NCI-H187 (cell line): Measurements from ENCODE around the gene NDFIP1.

ENCODE experiments used
- DNase-seq, 2 experiments: peaks; one replicate each; lab custom pipeline; 2025; lab: John Stamatoyannopoulos, UW

Gene NDFIP1

GRCh38 chr5:142189813-142190212 lies 81.2 kb downstream of the NDFIP1 start:
- no peak for DNase-seq

DNA sequence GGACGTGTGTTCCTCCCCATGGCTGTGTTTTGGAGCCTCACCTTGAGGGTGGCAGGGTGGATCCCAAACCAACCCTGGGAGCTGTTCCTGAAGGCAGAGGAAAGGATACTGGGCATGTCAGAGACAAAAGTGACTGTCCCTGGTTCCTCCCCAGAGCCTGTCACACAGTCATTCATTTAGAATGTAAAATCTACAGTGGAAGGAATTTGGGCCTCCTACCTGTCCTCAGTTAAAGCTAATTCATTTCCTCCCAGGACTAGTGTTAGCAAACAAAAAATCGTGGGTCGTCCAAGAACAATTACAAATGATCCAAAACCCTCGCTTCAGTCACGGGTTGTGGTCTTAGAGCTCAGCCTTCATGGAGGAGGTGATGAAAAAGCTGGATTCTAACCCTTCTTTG lies 83.2 kb downstream of the NDFIP1 start:
- no peak for DNase-seq

DNA sequence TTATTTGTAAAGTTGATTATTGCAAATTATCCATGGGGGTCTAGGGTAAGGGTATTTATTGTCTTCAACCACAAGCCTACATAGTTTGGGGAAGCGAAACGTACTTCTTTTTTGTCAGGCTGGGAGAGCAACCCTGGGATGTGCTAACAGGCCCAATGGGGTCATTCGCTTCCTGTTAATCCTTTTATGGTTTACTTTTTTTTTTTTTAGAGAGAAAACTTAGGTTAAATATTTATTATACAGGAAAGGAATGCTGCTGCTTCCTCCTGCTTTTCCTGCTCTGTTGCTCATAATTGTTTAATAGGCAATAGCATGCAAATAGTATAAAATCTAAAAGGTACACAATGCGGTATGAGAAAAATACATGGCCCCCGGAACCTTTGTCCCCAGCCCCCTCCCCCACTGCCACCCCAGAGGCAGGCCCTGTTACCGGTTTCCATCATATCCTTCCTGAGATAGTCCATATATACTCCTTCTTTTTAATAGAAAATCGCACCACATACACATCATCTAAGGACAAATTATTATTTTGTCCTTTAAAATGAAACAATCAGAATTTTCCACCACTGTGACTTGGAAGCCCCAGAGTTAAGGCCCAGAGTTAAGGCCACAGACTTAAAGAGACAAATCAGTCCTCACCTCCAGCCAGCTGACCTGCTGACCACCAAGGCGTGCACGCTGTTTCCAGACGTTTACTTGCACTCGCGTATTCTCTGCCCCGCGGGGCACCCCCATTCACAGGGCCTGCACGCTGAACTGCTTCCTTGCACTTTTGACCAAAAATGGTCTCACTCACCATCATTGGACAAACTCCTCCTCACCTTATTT lies 83.9 kb downstream of the NDFIP1 start:
- DNase-seq, result no peak

GRCh38 chr5:142193114-142193428 lies 84.5 kb downstream of the NDFIP1 start:
- DNase-seq, result no peak

DNA sequence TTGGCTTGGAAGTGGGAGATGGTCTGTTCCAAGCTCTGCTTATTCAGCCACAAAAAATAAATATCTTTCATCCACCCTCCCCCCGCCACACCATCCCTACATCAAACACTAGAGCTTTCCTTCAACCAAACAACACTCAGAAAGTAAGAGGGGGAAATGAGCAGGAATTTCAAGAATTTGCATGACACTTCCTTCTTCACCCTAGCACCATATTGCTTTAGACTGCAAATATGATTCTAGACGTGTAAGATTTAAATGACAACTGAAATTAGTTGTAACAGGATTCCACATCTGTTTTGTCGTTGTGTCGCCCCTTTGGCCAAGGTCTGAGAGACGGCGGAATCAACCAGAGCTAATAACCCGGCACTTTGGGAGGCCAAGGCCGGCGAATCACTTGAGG lies 88.5 kb downstream of the NDFIP1 start:
- DNase-seq, result no peak

- no peak for DNase-seq
These were observed 89.2 kb downstream of the NDFIP1 start for GRCh38 chr5:142197781-142198180.

DNA sequence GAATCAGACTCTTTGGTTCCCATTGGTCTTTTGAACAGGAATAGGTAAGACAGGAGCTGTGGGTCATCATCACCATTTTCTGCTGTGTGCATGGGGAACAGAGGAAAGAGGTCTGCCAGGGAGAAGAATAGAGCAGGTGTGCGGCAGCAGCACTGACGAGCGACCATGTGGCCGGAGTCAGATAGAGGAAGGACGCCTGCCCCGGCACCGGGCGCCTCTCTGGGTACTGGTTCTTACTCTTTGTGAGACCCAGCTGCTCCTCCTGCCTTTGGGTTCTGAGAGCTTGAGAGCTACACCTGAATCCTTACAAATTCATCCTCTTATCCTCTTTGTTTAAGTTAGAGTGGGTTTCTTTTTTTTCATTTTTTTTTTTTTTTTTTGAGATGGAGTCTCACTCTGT lies 90.8 kb downstream of the NDFIP1 start:
- no peak for DNase-seq

GRCh38 chr5:142200387-142200786 lies 91.8 kb downstream of the NDFIP1 start:
- no peak for DNase-seq

- no peak for DNase-seq
These were observed 92.9 kb downstream of the NDFIP1 start for GRCh38 chr5:142201471-142201887.

DNA sequence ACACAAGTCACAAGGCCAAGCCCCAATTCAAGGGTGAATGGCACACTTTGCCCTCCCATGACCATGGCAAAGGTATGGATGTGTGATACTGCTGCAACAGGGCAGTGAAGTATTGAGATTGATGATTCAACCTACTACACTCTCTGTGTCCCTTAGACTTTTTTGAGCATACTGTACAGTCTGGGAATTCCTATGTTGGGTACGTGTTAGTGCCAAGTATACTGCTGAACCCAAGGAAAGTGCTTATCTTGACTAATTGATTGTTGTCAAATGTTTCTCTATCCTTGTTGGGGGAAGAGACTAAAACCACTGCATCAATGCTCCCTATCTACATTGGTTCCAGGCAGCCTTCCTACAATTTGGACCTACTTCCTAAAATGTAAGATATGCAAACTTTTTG lies 93.7 kb downstream of the NDFIP1 start:
- DNase-seq, result no peak
